Measurements from ENCODE around the gene RAI1. TPM values are rescaled to one million over a fixed set of nuclear protein-coding genes. Genes with fewer than 3 reads are reported as not detected.

The RAI1 gene
- total and polyA plus RNA-seq, 2 of the 13 experiments (the other 11 are each of a cell fraction or from before 2014, with no cell fraction given), result 3.4 to 5.2 TPM

GRCh38 chr17:17812211-17813054, 131.2 kb downstream of the RAI1 start (continued):
- TF ChIP-seq EZH2 (conservative IDR thresholded peaks at IDR 0.05; ENCODE audit: low read depth, low read length) (no peak), CEBPB (IDR thresholded peaks at IDR 0.05; ENCODE audit: borderline replicate concordance, low read depth, low read length) (no peak), ATAD3A (CRISPR knock-in tag; IDR thresholded peaks at IDR 0.05) (no peak), DNMT3B (CRISPR knock-in tag; conservative IDR thresholded peaks at IDR 0.05) (no peak), ZBTB20 (CRISPR knock-in tag; IDR thresholded peaks at IDR 0.05; ENCODE audit: borderline replicate concordance, low read depth) (no peak), ZNF75D (CRISPR knock-in tag; IDR thresholded peaks at IDR 0.05; ENCODE audit: borderline replicate concordance) (no peak), ZNF549 (CRISPR knock-in tag; IDR thresholded peaks at IDR 0.05) (no peak), U2AF1 (optimal IDR thresholded peaks at IDR 0.05; ENCODE audit: low read depth, low read length) (peak; percentile 57), HOXA9 (CRISPR knock-in tag; IDR thresholded peaks at IDR 0.05; ENCODE audit: borderline replicate concordance) (no peak), ATF7-NPFF (CRISPR knock-in tag; IDR thresholded peaks at IDR 0.05; ENCODE audit: low read depth) (peak; percentile 84), ZNF451 (CRISPR knock-in tag; IDR thresholded peaks at IDR 0.05) (no peak; the same call in 1 of the 2 replicates), MXI1 (IDR thresholded peaks at IDR 0.05; ENCODE audit: borderline replicate concordance, low read depth, low read length) (peak; percentile 65; the same call in 1 of the 3 replicates), ZBTB42 (CRISPR knock-in tag; IDR thresholded peaks at IDR 0.05) (no peak), ZXDC (CRISPR knock-in tag; IDR thresholded peaks at IDR 0.05) (0 out of 2 replicates have a peak, but pooled peaks have one; percentile 56), PAF1 (CRISPR knock-in tag; IDR thresholded peaks at IDR 0.05) (no peak; the same call in 1 of the 2 replicates), NFATC3 (CRISPR knock-in tag; IDR thresholded peaks at IDR 0.05) (no peak), FIP1L1 (IDR thresholded peaks at IDR 0.05; ENCODE audit: borderline replicate concordance, insufficient read depth, low read depth, low read length) (no peak), SP4 (CRISPR knock-in tag; IDR thresholded peaks at IDR 0.05) (no peak), EP300 (IDR thresholded peaks at IDR 0.05; ENCODE audit: low read depth in 2 of 2, low read length in 2 of 2) (no peak), EP300 (CRISPR knock-in tag; IDR thresholded peaks at IDR 0.05; ENCODE audit: borderline replicate concordance) (no peak)
- TF ChIP-seq, protein P1, sequence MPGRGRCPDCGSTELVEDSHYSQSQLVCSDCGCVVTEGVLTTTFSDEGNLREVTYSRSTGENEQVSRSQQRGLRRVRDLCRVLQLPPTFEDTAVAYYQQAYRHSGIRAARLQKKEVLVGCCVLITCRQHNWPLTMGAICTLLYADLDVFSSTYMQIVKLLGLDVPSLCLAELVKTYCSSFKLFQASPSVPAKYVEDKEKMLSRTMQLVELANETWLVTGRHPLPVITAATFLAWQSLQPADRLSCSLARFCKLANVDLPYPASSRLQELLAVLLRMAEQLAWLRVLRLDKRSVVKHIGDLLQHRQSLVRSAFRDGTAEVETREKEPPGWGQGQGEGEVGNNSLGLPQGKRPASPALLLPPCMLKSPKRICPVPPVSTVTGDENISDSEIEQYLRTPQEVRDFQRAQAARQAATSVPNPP (CRISPR knock-in tag; IDR thresholded peaks at IDR 0.05), result peak; percentile 53; the same call in 1 of the 2 replicates
- TF ChIP-seq, protein P2, sequence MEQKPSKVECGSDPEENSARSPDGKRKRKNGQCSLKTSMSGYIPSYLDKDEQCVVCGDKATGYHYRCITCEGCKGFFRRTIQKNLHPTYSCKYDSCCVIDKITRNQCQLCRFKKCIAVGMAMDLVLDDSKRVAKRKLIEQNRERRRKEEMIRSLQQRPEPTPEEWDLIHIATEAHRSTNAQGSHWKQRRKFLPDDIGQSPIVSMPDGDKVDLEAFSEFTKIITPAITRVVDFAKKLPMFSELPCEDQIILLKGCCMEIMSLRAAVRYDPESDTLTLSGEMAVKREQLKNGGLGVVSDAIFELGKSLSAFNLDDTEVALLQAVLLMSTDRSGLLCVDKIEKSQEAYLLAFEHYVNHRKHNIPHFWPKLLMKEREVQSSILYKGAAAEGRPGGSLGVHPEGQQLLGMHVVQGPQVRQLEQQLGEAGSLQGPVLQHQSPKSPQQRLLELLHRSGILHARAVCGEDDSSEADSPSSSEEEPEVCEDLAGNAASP (CRISPR knock-in tag; IDR thresholded peaks at IDR 0.05; ENCODE audit: borderline replicate concordance), result no peak
- TF ChIP-seq, protein P3, sequence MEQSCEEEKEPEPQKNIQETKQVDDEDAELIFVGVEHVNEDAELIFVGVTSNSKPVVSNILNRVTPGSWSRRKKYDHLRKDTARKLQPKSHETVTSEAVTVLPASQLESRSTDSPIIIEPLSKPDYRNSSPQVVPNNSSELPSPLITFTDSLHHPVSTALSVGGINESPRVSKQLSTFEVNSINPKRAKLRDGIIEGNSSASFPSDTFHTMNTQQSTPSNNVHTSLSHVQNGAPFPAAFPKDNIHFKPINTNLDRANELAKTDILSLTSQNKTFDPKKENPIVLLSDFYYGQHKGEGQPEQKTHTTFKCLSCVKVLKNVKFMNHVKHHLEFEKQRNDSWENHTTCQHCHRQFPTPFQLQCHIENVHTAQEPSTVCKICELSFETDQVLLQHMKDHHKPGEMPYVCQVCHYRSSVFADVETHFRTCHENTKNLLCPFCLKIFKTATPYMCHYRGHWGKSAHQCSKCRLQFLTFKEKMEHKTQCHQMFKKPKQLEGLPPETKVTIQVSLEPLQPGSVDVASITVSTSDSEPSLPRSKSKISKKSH (CRISPR knock-in tag; IDR thresholded peaks at IDR 0.05; ENCODE audit: borderline replicate concordance), result no peak

Measured in HepG2 (cell line).